Measurements from ENCODE around the gene LRRC8D. TPM values are rescaled to one million over a fixed set of nuclear protein-coding genes. Genes with fewer than 3 reads are reported as not detected.
"Not testable (repeated sequence)": the region's sequence is repeated elsewhere in the genome, so short reads cannot be mapped to it uniquely, and the experiment has no call there.

Gene LRRC8D
- total RNA-seq, 1 donor from 2014 or later: 30.6 TPM

- no peak overlapping the region for H3K4me3 ChIP-seq (ENCODE audit: low read depth, low read length)
- no peaks in the 10 kb centered on the region for H3K27me3 ChIP-seq (ENCODE audit: control insufficient read depth, insufficient read depth, low read length)
- no peak for TF ChIP-seq CTCF (IDR thresholded peaks at IDR 0.05; ENCODE audit: insufficient read depth, low read length, poor library complexity, severe bottlenecking)
- no peak for DNase-seq (ENCODE audit: low read depth)
- H3K36me3 ChIP-seq (ENCODE audit: control insufficient read depth, insufficient read depth, low read length): no peaks in the 10 kb centered on the region
These were observed 159.8 kb downstream of the LRRC8D start for GRCh38 chr1:89980605-89981004.

GRCh38 chr1:89982846-89983245 lies 162.0 kb downstream of the LRRC8D start:
- not testable (repeated sequence) for H3K4me3 ChIP-seq (ENCODE audit: low read depth, low read length); H3K36me3 ChIP-seq (ENCODE audit: control insufficient read depth, insufficient read depth, low read length); DNase-seq (ENCODE audit: low read depth); H3K27me3 ChIP-seq (ENCODE audit: control insufficient read depth, insufficient read depth, low read length)

GRCh38 chr1:89984564-89985116 lies 163.8 kb downstream of the LRRC8D start:
- H3K27me3 ChIP-seq (ENCODE audit: control insufficient read depth, insufficient read depth, low read length); H3K36me3 ChIP-seq (ENCODE audit: control insufficient read depth, insufficient read depth, low read length); DNase-seq (ENCODE audit: low read depth); H3K4me3 ChIP-seq (ENCODE audit: low read depth, low read length): not testable (repeated sequence)

GRCh38 chr1:89986020-89986419 lies 165.2 kb downstream of the LRRC8D start:
- Histone ChIP-seq H3K27me3 (ENCODE audit: control insufficient read depth, insufficient read depth, low read length) (no peaks in the 10 kb centered on the region), H3K4me3 (ENCODE audit: low read depth, low read length) (no peak overlapping the region), H3K36me3 (ENCODE audit: control insufficient read depth, insufficient read depth, low read length) (no peaks in the 10 kb centered on the region)
- no peak for TF ChIP-seq CTCF (IDR thresholded peaks at IDR 0.05; ENCODE audit: insufficient read depth, low read length, poor library complexity, severe bottlenecking)
- no peak for DNase-seq (ENCODE audit: low read depth)

Other genes starting within 250 kb of the LRRC8D start
- gene LRRC8C, start 187.9 kb upstream of the LRRC8D start, total RNA-seq: 2.3 and 2.7 TPM in 2 replicates
- 9.5 and 12.8 TPM in 2 replicates for gene ZNF326, start 174.1 kb downstream of the LRRC8D start, total RNA-seq